Activated effector memory CD4-positive, alpha-beta T cell treated with anti-CD3 and anti-CD28 coated beads, Interleukin-2, amount 50 U/mL, for 16 hours (primary cell): ENCODE measurements around the gene NFATC1.

Experiments used
- DNase-seq: peaks from one replicate; pipeline ENCODE4 v3.0.0-alpha.2; 2020

The NFATC1 gene

DNA sequence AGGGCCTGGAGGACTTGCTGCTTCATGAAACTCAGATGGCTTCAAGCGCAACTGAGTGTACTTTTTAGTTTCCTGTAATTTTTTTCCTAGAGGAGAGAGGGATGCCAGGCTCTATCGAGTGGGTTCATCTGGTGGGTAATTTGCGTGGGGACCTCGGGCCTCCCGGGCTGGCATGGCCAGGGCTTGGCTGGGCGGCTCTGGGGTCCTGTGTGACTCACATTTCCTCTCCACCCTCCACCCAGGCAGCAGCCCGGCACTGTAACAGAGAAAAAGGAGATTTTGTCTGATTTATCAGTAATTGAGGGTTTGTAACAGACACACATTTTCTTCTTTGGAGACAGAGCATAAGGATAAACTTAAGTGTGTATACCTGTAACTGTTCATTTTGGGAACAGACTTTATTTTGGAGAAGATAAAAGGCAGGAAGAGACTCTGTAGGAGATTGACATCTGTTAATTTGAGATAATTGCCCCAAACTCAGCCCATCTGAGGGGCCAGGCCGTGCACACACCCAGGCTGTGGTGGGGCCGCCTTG lies 64.3 kb downstream of the NFATC1 start:
- DNase-seq = no peak

DNA sequence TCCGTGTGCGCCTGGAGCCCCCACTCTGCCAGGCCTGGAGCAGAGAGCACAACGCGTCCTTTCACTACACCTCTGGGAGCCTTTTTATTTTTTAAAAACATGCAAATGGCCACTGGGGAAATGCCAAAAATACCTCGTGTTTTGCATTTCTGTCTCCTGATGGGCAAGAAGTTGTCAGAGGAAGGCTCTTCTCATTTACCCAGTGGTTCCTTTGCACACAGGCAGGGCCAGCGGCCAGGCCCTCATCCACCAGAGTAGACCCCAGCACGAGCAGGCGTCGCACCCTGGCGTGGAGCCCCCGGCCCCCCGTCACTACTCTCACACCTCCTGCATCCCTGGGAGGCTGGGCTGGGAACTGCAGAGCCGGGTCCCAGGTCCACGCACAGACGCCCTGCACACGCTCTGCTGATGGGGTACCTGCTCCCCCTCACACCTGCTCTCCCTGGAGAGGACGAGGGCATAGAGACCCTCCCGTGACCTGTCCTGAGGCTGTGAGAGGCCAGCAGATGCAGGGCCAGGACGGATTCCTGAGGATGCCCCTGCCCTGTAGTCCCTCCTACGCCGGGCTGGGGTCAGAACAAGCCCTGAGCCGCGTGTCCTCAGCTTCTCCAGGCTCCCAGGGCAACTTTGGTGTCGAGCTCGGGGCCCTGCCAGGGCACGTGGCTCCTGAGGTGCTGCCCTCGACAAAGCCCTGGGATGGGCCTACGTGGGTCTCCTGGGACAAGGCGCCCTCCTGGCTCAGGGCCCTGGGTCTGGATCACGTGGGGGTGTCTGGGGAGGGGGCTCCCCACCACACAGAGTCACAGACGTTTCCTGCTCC lies 65.0 kb downstream of the NFATC1 start:
- DNase-seq = no peak

DNA sequence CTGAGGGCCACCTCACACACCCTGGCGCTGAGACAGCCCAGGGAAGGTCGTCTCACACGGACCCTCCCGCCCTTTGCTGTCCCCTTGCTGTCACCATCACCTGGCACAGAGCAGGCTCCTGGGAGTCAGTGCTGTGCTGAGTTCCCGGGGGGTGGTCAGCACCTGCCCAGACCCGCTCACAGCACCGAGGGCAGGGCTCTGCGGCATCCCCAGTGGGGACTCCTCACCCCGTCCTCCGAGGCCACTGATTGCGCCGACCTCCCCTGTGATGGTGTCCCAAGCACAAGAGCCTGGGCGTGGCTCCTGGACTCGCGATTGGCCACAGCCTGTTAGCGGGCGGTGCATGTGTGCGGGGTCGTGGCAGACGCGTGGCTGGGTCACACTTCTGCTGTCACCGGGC lies 65.9 kb downstream of the NFATC1 start:
- DNase-seq = no peak

DNA sequence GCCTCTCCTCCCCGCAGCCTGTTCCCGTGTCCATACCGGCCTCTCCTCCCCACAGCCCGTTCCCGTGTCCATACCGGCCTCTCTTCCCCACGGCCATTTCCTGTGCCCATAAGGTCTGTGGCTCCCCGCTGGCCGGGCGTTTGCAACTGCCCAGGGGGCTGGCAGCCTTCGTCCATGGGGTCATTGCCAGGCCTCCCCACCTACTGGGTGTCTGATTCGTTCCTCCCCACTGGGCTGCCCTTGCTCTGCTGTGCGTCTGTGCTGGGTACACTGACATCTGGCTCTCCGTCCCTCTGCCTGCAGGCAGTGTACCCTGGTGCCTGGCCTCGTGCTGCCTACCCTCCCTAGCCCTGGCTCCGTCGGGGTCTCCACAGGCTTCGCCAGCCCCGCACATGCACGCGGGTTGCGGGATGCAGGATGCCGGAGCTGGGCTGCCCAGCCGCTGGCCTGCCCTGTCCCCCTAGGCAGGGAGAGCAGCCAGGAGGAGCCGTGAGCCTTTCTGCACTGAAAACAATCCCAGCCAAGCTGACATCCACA lies 67.8 kb downstream of the NFATC1 start:
- no peak for DNase-seq

DNA sequence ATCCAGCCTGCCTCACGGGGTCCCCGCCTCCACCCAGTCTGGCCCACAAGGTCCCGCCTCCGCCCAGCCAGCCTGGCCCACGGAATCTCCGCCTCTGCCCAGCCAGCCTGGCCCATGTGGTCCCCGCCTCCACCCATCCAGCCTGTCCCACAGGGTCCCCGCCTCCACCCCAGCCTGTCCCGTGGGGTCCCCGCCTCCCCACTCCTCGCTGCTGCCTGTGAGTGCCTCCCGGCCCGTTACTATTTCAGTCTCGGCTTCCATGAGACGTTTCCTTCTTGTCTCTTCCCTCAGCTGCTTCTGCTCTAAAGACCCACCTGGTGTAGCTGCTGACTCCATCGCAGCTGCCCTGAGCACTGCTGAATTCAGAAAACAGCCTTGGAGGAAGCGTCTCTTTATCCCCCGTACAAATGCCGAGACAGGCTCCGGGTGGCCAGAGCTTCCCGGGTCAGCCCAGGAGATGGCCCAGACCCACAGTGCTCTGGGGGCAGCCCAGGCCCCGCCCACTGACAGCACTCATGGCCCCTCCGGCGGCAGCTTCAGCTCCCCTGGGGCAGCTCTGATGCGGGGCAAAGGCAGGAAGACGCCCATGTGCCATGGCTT lies 69.8 kb downstream of the NFATC1 start:
- no peak for DNase-seq

DNA sequence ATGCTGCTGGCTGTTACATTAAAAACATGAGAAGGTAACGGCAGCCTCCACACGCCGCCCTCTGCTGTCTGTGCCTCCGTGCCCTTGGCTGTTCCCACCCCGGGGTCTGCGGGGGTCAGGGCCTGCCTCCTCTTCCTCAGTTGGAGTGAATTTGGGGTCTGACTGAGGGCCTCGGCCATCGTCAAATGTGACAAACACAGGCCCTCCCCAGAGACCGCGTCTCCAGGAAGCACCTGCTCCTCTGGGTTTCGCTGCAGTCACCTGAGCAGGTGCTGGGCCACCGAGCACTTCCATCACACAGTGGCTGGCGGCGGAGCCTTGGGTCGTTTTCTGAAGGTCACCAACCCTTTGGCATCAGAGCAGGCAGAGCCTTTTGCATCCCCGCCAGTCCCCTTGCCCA lies 70.9 kb downstream of the NFATC1 start:
- no peak for DNase-seq

DNA sequence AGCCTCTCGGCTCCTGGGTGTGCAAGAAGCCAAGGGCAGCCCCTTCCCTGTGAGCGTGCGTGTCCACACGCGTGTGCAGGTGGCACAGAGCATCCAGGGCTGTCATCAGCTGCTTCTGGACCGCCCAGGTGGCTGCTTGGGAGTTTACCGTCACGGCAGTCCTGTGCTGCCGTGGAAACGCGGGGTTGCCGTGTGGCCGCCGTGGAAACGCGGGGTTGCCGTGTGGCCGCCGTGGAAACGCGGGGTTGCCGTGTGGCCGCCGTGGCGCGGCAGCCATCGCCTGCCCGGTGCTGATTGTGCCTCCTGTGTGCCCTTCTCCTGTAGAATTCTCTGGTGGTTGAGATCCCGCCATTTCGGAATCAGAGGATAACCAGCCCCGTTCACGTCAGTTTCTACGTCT lies 71.4 kb downstream of the NFATC1 start:
- DNase-seq = no peak

DNA sequence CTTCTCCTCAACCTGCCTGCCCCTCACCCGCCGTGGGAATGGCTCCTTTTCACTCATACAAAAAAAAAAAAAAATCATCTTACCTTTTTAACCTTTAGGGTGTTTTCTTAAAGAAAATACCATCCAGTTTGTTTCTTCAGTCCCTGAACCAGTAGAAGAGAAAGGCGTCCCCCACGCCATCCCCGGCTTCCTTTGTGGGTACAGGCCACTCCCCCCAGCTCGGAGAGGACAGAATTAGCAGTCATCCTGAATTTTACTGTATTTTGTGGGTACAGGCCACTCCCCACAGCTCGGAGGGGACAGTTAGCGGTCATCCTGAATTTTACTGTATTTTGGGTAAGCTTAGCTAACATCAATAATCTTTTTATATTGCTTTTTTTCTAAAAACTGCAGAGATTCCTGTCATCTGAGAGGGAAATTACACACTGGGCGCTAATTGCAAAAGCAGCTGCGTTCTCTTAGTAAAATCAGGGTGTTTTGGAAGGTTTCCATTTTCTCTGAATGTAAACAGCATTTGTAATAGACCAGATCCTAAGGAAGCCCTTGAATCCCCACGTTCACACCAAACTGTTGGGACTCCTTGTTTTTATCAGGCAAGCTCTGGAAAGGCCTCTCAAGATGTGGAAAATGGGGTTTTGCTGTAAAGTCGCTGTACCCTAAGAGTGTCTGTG lies 72.5 kb downstream of the NFATC1 start:
- DNase-seq = no peak

DNA sequence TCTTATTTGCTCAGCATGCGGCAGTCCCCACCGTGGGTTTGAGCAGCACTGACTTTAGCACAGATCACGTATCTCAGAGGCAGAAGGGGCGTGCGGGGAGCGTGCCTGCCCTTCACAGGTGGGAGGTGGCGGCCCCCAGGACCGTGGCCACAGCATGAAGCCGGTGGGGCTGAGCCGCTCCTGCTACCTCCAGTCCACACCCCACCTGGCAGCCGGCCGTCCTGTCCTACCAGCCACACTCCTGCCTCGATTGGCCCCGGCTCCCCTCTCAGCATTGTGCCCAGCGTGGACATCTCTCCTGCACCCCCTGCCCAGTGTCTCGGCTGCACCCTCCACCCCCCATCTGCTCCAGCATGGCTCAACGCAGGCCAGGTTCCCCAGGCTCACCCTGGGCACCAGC lies 73.6 kb downstream of the NFATC1 start:
- no peak for DNase-seq

DNA sequence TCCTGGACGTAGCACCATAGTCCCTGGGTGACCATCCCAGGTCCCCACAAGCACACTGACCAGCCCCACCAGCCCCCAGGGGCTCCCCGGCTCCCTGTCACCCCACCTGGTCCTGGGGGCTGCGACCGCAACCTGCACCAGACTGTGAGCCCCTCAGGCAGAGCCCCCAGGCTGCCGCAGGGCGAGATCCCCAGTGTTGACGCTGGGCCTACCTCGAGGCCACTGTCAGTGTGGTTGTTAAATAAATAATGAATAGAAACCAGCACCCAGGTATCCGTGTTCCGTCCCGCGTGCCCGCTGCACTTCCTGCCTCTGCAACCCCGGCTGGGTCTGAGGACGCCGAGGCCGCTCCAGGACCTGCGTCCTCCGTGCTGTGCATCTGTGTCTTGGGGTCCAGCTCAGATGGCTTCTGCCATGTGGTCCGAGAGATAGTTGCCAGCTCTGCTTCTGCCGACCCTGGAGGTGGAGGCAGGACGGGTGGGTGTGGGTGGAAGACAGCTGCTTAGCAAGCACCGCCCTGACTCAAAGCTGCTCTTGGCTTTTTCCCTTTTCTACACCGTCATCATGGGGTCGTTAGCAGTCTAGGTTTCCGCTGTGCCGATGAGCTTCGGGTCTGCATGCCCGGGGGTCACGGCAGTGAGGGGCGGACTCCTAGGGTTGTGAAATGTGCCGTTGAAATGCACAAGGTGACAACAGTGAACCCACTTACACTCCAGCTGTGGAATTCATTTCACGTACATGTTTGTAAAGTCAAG lies 74.2 kb downstream of the NFATC1 start:
- DNase-seq = no peak

DNA sequence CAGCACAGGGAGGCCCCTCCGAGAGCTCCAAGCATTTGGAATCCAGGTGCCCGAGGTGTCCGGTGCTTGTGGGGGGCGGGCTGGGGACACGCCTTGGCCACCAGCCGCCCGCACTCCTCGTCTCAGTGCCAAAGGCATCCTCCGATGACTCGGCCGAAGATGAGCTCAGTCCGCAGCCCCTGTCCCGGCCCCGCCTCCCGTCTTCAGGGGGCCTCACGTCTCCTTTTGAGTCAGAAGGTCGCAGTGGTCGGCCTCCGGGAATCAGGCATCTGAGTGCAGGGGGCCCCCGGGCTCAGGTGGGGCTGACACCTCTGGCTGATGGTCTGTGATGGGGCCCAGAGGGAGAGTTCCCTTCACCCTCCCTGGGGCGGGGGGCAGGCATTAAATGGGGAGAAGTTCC lies 74.8 kb downstream of the NFATC1 start:
- DNase-seq = no peak

DNA sequence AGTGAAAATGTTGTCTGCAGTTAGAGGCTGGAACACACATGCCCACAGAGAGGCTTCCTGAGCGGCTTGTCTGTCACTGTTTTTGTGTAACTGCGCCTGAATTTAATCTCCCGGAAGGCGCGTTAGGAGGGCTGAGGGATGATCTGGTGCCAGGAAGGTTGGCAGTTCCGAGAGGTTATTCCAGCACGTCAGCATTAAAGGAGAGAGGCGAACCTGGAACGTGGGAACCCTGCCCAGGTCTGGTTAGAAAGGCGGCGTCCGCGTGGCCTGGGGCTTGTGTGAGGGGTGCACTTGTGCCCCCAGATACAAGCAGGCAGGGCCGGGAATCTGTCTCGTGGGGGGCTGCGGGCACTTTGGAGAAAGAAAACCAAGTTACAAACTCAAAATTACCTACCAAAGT lies 75.3 kb downstream of the NFATC1 start:
- no peak for DNase-seq

DNA sequence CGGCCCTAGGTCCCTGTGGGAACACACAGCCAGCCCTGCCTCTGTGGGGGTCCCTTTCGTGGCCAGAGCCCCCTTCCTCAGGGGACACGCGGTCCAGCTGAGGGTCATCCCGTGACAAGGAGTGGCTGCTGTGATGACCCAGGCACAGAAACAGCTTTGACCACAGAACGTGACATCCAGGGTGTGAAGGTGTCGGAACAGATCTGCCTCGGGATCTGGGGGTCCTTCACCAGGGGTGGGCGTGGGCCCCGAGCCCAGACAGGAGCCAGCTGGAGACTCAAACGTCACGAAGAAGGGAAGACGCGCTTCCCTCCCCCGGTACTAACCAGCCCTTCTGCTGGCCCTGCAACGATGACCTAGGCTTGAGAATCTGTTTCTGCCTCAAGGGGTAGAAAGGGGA lies 75.9 kb downstream of the NFATC1 start:
- DNase-seq = no peak

DNA sequence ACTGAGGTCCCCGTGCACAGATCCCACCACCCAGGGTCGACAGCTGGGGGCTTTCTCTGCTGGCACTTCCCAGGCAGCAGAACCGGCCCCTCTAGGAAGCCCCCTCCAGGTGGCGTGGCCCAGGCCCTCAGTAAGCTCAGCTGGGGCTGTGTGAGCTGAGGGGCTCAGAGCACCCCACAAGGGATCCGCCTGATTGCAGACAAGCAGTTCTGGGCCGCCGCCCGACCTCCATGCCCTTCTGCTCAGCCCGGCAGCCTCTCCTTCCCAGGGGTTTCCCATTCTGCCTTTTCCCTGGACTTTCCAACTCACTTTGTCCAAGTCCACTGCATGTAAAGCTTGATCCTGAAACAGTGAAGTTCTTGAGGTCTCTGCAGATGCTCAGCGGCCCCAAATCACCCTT lies 76.4 kb downstream of the NFATC1 start:
- DNase-seq = no peak

DNA sequence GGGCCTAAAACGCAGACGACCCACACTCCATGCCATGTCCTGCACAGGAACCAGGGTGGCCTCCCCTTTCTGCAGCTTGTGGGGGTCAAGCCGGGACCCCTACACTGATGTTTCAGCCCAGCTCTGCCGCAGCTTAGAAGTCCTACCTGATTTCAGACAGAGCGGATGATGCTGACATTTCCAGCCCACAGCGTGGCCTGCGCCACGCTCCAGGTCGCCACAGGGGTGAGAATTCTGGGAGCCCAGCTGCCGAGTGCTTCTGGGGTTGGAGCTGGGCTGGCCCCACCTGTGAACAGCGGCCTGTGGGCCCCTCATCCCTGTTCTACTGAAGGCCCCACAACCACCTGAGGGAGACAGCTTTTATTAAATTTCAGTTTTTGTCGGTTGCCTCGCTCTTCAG lies 77.2 kb downstream of the NFATC1 start:
- no peak for DNase-seq

DNA sequence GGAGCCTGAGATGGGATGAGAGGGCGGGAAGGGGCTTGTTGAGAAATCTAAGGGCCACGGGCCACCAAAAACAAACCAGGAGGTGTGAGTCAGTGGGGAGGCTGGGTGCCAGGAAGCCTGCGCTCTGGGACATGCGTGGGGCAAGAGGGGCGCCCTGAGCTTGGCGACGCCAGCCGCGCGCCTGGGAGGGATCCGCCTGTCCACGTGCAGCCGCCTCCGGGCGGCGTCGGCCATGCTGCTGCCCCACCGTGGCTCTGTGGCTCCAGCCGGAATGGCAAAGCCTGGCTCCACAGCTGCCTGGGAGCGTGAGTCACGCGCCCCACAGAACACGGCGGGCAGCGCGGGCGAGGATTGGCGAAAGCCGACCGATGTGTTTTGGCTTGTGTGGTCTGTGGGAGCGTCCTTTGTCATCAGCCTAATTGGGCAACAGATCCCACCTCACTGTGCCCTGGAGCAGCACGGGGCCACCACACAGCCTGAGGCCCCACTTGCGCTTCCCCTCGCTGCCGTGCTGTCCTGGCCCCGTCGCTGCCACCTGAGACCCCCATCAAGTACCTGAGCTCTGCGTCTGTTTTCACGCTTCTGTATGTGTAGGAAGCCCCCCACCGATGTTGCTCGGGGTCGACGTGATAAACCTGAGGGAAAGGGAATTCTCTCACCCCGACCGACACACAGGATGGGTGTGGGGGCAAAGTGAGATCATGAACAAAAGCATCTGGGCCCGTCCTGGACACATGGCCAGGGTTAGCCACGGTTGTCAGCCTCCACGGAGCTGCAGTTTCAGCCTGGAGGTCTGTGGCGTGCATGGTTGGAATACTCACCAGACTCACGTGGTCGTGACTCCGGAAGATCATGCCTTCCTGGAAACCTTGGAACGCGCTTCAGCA lies 80.5 kb downstream of the NFATC1 start:
- DNase-seq = no peak

DNA sequence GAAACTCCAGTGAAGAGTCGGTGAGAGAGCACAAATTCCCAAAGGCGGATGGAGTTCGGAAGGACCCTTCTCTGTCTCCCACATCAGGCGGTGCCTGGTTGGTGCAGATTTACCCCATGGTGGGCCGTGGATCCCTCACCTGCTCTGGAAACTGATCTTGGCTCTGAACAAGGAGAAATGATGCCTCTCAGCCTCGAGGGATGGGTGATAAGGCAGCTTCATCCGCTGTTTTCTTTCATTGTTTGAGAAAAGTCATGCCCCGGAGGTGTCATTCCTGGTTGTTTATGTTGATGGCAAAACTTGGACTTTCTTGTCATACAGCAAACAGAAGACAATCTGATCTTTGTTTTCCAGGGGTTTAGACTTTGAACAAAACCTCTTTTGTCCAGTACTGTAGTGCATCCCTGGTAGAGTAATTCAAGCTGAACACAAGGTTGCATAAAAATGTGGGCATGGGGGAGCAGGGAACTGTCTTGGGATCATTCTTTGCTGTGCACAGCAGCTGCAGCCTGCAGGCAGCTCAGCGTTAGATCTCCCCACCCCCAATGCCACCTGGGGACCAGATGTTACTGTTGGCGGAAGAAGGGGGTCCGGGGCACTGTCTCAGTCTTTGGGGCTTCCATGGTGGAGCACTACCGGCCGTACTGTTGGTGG lies 81.3 kb downstream of the NFATC1 start:
- DNase-seq = no peak

DNA sequence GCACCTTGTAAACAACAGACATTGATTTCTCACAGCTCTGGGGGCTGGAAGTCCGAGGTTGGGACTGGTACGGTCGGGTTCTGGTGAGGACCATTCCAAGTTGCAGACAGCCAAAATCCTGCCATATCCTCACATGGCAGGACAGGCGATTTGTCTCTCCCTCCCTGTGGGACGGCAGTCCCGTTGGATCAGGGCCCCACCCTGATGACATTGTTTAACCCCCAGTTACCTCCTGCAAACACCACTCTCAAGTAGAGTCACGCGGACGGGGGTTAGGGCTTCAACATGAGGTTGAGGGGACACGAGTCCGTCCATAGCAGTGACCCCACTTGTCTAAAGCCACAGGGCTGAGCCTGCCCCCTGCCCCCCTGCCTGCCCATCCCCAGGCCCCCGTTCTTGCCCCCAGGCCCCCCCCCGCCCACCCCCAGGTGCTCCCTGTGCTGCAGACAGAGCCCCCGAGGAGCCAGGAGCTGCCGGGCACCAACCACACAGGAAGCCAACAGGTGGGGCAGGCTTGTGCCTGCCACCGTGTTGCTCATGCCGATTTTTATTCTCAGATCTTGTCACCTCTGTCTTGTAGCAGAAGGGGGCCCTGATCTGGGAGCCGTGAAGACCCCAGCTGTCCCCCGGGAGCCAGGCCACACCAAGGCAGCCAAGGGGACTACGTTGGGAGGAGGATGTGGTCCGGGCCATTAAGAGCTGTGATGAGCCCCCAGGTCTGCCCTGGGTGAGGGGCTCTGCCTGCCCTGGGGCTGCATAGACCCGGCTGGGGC lies 82.2 kb downstream of the NFATC1 start:
- no peak for DNase-seq

DNA sequence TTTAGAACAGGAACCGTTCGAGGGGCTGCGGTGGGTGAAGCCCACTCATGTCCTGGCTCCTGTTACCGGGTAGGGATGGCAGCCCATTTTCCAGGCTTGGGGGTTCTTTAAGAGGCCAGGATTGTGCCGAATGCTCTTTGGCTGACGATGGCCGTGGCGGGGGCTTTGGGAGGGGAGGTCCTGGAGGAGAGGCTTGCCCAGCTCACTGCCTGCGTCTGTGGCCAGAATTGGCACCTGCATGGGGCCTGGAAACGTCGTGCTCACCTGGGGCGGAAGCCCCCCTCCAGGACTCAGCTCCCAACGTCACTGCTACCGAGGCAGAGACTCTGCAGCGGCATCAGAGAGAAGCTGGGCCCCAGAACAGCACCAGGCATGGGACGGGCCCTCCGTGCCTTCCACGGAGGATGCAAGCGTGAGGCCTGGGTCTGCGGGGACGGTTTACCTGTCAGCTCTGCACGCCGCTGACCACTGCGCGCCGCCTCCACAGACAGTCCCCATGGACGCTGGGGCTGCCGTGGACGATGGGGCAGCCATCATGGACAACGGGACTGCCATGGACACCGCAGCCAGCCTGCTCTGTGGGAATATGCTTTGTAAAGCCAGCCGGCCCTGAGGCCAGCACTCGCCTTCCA lies 82.9 kb downstream of the NFATC1 start:
- DNase-seq = no peak
